ENCODE results near the gene SPATS2.
"Not testable (repeated sequence)": the region's sequence is repeated elsewhere in the genome, so short reads cannot be mapped to it uniquely, and the experiment has no call there.

The SPATS2 gene

GRCh38 chr12:49478949-49479664 lies 111.8 kb downstream of the SPATS2 start:
- no peak for DNase-seq

GRCh38 chr12:49482095-49483051 lies 115.1 kb downstream of the SPATS2 start:
- DNase-seq, result peak; percentile 81

- DNase-seq, result no peak
These were observed 116.4 kb downstream of the SPATS2 start for GRCh38 chr12:49483619-49484018.

- no peak for DNase-seq
These were observed 120.3 kb downstream of the SPATS2 start for GRCh38 chr12:49487605-49488004.

- DNase-seq, result no peak
These were observed 121.9 kb downstream of the SPATS2 start for GRCh38 chr12:49489154-49489553.

GRCh38 chr12:49489720-49490119 lies 122.5 kb downstream of the SPATS2 start:
- no peak for DNase-seq

- no peak for DNase-seq
These were observed 124.6 kb downstream of the SPATS2 start for GRCh38 chr12:49491823-49492222.

- no peak for DNase-seq
These were observed 126.6 kb downstream of the SPATS2 start for GRCh38 chr12:49493900-49494299.

GRCh38 chr12:49496417-49497360 lies 129.4 kb downstream of the SPATS2 start:
- no peak for DNase-seq

- DNase-seq, result no peak
These were observed 134.6 kb downstream of the SPATS2 start for GRCh38 chr12:49501895-49502294.

- no peak for DNase-seq
These were observed 135.3 kb downstream of the SPATS2 start for GRCh38 chr12:49502590-49502989.

- DNase-seq, result no peak
These were observed 136.5 kb downstream of the SPATS2 start for GRCh38 chr12:49503674-49504180.

- DNase-seq, result no peak
These were observed 138.4 kb downstream of the SPATS2 start for GRCh38 chr12:49505672-49506071.

GRCh38 chr12:49507139-49507538 lies 139.9 kb downstream of the SPATS2 start:
- no peak for DNase-seq

GRCh38 chr12:49509681-49510080 lies 142.4 kb downstream of the SPATS2 start:
- DNase-seq, result not testable (repeated sequence)

- DNase-seq, result no peak
These were observed 144.1 kb downstream of the SPATS2 start for GRCh38 chr12:49511410-49511809.

- no peak for DNase-seq
These were observed 145.3 kb downstream of the SPATS2 start for GRCh38 chr12:49512546-49512945.

GRCh38 chr12:49515266-49515665 lies 148.0 kb downstream of the SPATS2 start:
- DNase-seq, result no peak

- DNase-seq, result no peak
These were observed 151.8 kb downstream of the SPATS2 start for GRCh38 chr12:49518914-49519573.

- no peak for DNase-seq
These were observed 152.3 kb downstream of the SPATS2 start for GRCh38 chr12:49519574-49519936.

- no peak for DNase-seq
These were observed 154.1 kb downstream of the SPATS2 start for GRCh38 chr12:49521389-49521788.

GRCh38 chr12:49524660-49525324 lies 157.5 kb downstream of the SPATS2 start:
- no peak for DNase-seq

Measured in NCI-H1694 (cell line).